EL (cell line): Measurements from ENCODE around the gene STK16.
"Not testable (repeated sequence)": the region's sequence is repeated elsewhere in the genome, so short reads cannot be mapped to it uniquely, and the experiment has no call there.

ENCODE experiments used
- DNase-seq: peaks from one replicate; pipeline ENCODE4 v3.0.0-alpha.2; 2016

Gene STK16

DNA sequence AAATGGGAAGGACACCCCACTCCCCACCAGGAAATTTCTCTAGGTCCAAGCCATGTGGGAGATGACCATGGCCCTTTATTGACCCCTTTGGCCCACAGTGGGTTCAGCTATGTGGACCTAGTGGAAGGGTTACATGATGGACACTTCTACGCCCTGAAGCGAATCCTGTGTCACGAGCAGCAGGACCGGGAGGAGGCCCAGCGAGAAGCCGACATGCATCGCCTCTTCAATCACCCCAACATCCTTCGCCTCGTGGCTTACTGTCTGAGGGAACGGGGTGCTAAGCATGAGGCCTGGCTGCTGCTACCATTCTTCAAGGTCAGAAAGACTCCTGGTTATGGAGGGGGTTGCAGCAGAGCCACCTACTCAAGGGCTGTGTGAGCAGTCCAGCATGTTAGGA, 1.3 kb downstream of the STK16 start:
- DNase-seq = no peak

DNA sequence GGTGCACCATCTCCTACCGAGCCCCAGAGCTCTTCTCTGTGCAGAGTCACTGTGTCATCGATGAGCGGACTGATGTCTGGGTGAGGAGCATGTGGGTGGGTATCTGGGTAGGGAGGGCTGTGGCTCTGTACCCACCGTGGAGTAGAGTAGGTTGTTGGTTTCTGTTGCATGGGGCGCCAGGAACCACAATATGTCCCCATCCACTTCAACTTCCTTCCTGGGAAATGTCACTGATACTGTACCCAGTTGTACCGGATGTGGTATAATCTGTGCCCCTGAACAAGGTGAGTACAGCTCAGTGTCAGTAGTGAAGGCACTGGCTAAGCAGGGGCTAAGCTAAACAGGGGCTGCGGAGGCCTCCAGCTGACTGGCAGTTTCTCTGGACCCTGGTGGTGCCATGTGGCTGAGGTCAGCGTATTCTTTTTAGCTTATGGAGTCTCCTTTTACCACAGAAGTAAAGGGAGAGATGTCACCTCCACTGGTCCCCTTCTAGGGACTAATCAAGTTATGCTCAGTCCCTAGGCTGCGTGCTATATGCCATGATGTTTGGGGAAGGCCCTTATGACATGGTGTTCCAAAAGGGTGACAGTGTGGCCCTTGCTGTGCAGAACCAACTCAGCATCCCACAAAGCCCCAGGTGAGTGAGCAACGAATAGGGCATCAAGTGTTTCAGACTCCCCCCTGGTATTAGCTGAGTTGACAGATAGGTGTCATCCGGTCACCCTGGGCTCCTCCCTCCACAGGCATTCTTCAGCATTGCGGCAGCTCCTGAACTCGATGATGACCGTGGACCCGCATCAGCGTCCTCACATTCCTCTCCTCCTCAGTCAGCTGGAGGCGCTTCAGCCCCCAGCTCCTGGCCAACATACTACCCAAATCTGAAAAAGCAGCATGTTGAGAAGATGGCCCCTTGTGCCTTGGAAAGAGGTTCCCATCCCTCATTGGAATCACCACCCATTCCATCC, 2.7 kb downstream of the STK16 start:
- DNase-seq = no peak

DNA sequence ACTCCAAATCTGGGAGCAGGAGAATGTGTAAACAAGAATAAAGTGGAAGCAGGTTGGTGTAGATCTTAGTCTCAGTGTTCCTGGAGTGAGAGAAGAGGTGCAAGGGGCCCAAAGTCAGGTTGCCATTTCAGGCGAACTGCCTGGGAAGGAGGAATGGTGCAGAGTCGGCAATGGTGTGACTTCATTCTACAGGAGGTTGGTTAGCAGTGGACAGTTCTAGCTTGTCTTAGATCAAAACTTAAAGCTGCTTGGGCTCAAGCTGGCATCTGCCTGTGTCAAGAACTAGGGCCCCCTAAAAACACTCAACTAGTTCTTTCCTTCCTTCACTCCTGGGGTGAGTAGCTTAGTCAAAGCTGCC, 3.5 kb downstream of the STK16 start:
- no peak for DNase-seq

DNA sequence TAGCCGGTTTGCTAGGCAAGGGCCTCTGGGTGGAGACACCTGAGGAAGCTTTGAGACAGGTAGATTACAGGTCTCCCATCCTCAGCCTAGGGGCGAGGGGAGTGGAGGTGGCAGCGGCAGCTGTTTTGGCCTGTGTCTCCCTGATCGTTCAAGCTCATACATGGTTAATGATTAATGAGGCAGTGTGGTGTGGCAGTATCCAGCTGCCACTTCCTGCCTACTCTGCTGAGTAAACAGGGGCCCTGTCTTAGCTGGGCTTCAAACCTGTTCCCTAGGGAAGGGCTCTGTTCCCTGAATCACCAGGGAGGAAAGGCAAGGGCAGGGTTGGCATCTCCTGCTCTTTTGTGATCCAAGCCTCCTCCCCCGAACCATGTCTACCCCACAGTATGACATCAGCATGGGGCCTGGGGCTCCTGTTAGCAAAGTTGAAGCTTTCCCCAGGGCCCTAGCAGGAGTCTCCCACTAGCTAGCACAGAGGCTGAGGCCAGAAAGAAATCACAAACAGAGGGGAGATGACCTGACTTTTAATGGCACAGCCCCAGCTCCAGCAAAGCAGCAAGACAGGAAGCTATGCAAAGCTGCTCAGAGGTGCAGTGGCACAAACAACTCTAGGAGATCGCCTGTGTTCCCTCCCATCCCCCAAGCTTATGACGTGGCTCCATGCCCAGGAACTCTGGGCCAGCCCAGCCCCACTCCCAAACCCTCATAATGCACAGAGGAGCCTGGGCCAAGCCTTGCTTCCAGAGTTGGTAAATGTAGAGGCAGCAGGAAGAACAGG, 4.1 kb downstream of the STK16 start:
- peak; percentile 72 for DNase-seq

DNA sequence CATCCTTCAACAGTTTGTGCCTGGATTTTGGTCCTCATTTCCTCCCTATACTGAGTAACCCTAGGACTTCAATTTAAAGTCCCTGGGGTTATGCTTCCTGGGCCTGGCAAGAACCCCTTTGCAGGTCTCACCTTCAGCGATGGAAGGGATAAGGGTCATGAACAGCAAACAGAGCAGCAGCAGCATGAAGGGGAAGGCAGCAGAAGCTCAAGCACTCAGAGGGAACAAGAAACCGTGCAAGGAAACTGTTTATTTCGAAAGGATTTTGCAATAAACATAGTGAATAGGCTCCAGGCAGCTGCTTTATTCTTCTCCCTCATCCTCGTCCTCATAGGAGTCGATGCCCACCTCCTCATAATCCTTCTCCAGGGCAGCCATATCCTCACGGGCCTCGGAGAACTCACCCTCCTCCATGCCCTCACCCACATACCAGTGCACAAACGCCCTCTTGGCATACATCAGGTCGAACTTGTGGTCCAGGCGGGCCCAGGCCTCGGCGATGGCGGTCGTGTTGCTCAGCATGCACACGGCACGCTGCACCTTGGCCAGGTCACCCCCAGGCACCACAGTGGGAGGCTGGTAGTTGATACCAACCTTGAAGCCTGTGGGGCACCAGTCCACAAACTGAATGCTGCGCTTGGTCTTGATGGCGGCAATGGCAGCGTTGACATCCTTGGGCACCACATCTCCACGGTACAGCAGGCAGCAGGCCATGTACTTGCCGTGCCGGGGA, 4.9 kb downstream of the STK16 start:
- no peak for DNase-seq

DNA sequence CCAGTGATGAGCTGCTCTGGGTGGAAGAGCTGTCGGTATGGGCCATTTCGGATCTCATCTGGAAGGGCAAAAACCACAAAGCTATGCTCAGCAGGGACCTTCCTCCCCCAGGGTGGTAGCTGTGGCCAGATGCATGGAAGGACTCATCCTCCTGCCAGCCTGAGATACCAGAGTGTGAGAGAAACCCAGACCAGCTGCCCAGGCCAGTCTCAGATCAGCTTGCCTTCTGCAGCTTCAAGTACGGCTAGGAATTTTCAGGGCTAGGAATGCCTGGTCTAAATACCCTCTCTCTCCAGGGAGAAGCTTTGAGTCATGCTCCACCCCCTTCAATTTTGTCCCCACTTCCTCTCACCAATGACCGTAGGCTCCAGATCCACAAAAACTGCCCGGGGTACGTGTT, 6.4 kb downstream of the STK16 start:
- no peak for DNase-seq

DNA sequence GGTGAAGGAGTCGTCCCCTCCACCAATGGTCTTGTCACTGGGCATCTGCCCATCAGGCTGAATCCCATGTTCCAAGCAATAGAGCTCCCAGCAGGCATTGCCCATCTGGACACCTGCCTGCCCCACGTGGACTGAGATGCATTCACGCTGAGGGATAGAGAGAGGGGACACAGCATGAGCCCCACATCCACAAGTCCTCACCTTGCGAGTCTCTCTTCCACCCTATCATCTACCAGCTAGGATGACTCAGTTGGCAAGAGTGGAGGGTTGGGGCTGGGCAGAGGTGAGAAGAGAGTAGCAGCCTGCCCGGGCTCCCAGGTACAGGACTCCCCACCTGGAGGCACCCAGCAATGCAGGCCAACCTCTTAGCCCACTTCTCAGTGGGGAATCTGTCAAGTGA, 6.8 kb downstream of the STK16 start:
- DNase-seq = no peak

DNA sequence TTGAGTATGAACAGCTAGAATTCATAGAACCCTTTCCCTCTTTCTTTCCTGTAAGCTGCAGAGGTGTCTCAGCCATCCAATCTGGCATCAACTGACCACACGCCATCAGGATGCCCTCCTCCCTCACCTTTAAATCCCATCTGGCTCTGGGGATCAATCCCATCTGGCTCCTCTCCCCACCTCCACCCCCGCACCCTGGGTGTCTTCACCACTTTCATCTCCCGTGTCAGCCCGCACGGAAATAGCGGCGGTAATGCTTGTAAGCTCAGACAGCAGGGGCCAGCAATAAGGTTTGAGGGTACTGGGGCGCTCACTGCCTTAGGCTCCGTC, 7.3 kb downstream of the STK16 start:
- DNase-seq = no peak

DNA sequence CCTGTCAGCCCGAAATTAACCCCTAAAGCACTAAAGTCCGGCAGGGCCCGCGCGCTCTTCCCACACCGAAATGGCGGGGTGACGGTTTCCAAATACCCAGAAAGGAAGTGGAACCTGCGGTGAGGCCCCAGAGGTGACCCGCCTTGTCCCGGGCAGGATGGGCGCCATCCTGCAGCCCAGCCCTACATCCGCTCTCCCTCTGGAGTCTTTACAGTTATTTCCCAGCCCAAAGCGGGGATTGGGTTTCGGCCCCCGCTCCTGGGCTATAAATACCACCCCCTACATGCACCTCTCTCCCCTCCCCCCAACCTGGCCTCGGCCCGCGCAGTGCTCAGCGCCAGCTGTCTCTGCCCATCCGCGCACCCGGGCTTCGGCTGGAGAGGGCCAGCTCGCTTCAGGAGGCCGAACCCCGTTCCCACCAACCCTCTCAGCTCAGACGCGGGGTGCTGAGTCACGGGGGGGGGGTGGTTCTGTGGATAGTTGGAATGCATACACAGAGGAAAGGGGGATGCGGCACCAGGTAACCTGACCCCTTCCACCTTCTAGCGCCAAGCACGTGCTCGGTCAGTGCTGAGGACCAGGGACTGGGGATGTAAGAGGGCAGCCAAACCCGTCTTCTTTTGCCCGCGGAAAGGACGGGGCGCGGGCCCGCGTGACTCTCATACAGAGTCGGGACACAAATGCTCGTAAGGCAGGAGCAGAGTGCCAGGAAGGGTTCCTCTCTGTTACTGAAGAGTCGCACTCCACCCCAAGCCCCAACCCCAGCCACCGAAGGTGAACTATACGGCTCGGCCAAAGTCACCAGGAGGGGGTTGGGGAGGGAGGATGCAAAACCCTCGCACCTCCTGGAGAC, 7.8 kb downstream of the STK16 start, which contains the start of gene TUBA4B:
TUBA4B (plus strand) TSS at position 344 of the 853 bp plus-strand sequence; CDS start at position 509, 165 bp downstream.
- peak; percentile 37 for DNase-seq

DNA sequence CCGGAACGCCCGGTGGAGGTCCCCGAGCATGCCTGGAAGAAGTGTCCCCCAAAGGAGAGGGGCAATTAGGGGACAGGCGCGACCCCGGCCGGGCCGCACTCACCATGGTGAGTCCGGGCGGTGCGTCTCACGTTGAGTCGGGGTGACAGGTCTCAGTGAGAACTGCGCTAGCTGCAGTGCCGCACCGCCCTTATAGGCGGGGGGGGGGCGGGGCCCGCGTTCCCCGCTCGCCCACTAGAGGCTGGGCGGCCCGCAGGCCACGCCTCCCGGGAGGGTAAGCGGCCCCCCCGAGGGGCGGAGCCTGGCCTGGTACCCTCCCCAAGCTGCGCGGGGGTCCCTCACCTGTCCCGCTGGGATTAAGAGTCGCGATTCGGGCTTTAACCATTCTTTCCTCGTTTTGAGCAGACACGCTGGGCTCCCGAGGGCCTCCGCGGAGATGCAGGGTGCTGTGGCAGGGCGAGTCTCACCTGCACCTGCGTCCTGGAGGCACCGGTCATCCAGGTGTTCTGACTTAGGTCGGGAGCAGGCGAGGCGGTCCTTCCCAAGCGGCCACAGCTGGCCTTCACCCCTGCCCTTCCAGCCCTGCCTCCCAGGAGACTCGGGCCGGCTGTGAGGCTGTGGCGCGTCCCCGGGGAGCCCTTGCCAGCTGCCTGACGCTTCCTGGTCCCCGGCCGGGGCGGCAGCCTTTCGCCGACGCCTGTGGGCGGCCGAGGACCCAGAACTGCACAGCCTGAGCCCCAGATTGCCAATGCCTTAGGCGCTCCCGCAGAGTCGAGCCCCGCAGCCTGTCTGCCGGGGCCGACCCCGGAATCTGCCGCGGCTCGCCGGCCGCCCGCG, 8.7 kb downstream of the STK16 start, which contains the start of gene TUBA4A:
TUBA4A (minus strand) TSS at position 166 of the 837 bp plus-strand sequence; CDS start at position 106, 60 bp downstream.
- peak; percentile 63 for DNase-seq

DNA sequence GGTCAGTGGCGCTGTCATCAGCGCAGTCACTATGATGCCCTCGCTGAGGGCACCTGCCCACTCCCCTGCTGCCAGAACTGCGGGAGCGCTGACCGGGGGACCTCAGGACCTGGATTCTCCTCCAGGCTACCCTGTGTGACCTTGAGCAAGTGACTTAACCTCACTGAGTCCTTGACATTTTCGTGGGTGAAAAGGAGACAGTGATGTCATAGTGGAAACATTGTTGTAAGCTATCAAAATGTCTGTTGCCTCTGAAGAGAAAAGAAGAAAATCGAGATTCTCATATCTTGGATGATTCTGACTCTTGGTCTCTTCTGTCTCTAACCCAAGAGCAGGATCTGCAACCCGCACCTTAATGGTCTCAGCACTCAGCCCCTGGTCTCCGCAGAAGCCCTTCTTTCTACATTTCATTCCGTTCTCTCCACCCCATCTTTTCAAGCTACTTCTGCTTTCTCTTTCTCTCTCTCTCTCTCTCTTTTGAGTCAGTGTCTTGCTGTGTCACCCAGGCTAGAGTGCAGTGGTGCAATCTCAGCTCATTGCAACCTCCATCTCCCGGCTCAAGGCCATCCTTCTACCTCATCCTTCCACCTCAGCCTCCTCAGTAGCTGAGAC, 9.4 kb downstream of the STK16 start:
- DNase-seq = no peak

DNA sequence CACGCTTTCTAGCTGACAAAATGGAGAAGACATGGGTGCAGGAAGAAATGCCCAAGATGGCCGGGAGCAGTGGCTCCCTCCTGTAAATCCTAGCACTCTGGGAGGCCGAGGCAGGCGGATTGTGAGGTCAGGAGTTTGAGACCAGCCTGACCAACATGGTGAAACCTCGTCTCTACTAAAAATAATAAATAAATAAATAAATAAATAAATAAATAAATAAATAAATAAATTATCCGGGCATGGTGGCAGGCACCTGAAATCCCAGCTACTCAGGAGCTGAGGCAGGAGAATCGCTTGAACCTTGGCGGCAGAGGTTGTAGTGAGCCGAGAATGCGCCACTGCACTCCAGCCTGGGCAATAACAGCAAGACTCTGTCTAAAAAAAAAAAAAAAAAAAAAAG, 13.7 kb downstream of the STK16 start:
- DNase-seq = not testable (repeated sequence)

DNA sequence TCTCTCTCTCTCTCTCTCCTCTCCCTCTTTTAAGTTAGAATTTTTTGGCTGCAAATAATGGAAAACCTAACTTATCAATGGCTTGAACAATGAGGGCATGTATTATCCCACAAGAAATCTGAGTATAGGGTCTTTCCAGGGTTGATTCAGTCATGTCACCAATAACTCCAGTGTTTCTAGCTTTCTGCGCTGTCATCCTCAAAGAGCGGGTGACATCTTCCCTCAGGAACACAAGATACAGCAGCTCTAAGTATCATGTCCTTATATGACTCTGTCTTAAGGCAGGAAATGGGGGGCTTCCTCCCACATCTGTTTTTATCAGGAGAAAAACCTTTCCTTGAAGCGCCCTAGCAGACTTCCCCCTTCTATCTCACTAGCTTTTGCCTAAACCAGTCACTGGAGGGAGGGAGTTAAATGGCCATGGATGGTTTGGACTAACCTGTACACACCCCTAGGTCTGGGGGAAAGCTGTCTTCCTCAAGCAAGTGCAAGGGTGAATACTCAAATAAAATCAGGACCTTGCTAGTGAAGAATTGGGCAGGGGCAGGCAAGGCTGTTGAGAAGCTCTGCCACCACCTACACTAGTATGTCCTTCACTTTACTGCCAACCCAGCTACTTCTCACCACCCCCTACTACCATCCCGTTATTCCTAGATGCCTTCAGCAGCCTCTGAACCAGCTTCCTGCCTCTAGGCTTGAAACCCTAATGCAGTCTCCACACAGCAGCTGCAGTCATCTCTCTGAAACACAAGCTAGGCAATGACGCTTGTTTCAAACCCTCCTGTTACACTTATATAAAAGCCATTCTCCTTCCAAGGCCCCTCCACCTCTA, 16.0 kb downstream of the STK16 start:
- DNase-seq = no peak

DNA sequence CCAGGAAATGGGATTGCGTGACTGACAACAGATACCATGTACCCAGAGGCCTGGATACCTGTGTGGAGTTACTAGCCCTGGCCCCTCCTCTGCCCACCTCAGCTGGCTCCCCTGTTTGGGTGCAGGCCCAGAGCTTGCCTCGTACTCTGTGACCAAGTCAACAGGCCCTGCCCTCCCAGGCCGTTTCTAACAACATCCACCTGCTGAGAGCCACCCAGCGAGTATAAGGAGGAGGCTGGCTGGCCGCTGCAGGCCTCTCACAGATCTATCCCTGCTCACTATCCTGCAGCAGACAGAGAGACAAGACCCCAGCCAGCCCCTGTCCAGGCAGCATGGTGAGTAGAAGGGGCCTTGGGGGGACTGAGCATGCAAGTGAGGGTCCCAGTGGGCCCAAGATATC, 21.0 kb downstream of the STK16 start:
- DNase-seq = no peak

DNA sequence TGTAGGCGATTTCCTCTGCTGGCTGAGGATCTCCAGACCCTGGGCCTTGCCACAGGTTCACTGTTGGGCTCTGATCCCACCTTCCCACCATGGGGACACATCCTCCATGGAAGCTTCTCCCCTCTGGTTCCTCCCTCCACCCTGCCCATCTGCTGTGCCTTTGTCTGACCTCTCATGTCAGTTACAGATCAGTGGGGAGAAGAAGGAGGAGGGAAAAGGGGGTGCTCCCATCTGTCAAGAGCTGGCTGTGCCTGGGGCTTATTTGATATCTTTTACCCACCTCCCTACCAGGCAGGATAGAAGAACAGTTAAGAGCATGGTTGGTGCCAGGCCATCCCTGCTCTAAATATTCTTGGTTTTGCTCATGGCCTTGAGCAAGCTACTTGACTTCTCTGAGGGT, 21.6 kb downstream of the STK16 start:
- no peak for DNase-seq

DNA sequence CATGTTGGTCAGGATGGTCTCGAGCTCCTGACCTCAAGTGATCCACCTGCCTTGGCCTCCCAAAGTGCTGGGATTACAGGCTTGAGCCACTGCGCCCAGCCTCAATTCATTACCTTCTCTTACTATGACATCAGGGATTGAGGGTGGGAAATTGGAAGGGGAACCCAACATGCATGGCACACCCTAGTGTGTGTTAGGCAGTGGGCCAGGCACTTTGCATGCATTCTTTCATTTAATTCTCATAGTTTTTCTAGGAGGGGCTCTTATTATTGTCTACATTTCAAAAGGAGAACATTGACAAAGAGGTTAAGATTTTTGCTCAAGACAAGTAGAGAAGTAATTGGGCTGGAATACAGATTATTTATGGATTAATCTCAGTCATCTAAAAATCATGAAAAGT, 23.0 kb downstream of the STK16 start:
- DNase-seq = no peak

DNA sequence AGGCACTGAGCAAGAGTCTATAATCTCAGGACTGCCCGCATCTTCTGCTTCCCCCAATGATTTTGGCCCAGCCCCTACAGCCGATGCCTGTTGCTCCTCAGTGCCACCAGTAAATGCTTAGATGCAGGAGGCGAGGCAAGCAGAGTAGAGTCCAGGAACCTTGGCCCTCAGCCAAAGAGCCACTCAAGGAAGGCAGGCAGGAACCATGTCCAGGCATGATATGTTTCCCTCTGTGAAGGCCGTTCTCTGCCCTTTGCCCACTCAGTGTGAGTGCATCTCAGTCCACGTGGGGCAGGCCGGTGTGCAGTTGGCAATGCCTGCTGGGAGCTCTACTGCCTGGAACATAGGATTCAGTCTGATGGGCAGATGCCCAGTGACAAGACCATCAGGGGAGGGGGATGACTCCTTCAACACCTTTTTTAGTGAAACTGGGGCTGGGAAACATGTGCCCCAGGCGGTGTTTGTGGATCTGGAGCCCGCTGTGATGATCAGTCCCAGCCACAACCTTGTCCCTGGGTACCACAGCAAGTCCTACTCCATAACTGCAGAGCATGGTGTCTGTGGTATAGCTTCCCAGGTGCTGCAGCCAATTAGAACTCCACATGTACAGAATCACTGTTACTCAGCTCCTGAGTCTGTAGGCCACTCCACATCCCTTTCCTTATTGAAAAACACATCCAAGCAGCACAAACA, 24.2 kb downstream of the STK16 start:
- DNase-seq = no peak

DNA sequence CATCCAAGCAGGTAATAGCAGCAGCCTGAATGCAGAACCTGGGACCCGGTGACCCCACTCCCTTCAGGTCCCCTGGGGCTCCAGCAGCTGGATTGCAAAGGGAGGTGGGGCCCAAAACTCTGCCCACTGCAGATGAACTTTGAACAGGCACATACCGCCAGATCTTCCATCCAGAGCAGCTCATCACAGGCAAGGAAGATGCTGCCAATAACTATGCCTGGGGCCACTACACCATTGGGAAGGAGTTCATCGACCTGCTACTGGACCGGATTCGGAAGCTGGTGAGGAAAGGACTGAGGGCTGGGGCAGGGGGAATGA, 24.7 kb downstream of the STK16 start:
- DNase-seq = no peak

DNA sequence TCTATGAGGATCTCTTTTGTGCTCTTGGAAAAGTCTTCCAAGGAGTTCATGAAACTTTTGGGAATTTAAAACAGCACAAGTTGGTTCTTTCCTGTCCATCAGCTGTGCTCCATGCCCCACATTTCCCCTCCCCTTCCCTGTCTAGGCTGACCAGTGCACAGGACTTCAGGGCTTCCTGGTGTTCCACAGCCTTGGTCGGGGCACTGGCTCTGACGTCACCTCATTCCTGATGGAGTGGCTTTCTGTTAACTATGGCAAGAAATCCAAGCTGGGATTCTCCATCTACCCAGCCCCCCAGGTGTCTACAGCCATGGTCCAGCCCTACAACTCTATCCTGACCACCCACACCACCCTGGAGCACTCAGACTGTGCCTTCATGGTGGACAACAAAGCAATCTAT, 25.7 kb downstream of the STK16 start:
- DNase-seq = no peak

DNA sequence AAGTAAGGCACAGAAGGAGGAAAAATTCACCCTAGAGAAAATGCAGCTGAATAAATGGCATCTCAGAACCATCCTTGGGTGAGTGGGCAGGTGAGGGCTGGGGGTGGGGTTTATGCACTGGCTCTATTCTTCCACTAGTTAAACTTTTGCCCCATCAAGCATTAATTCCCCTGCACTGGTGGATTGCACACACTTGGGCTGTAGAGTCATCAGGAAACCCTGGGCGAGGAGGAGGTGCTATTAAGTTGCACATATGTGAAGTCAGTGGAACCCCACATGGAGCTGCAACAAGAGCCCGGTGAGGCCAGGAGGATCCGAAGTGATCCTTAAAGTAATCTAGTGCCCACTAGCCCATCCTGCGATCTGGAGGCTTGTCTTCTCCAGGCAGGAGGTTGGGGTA, 27.1 kb downstream of the STK16 start:
- DNase-seq = no peak
